ENCODE data around the gene BANK1. TPM values are rescaled to one million over a fixed set of nuclear protein-coding genes. Genes with fewer than 3 reads are reported as not detected.
"Not testable (repeated sequence)": the region's sequence is repeated elsewhere in the genome, so short reads cannot be mapped to it uniquely, and the experiment has no call there.

Gene BANK1
- total RNA-seq, 1 donor from 2014 or later = 0.19 TPM

- no peak overlapping the region for H3K27ac ChIP-seq
- no peaks in the 10 kb centered on the region for H3K36me3 ChIP-seq
- H3K4me1 ChIP-seq = no peaks in the 10 kb centered on the region
- no peak for TF ChIP-seq EZH2 (IDR thresholded peaks at IDR 0.05)
- TF ChIP-seq EZH2phosphoT487 (IDR thresholded peaks at IDR 0.05) = no peak
- TF ChIP-seq CTCF (IDR thresholded peaks at IDR 0.05) = no peak
- no peaks in the 10 kb centered on the region for H3K79me2 ChIP-seq (ENCODE audit: low read depth)
- Mint-ChIP-seq H3K36me3 (no peaks in the 10 kb centered on the region), H3K4me1 (no peaks in the 10 kb centered on the region), H3K9me3 (peaks cover 6% of the 10 kb centered on the region), H3K4me3 (no peak overlapping the region), H3K27me3 (ENCODE audit: insufficient read depth, low read depth) (no peaks in the 10 kb centered on the region), H3K27ac (no peak overlapping the region)
- no peak overlapping the region for H3K9ac ChIP-seq
- H3K4me2 ChIP-seq = no peak overlapping the region
- no peaks in the 10 kb centered on the region for H4K20me1 ChIP-seq (ENCODE audit: low read depth)
- no peaks in the 10 kb centered on the region for H3K9me3 ChIP-seq (ENCODE audit: low read depth)
- no peaks in the 10 kb centered on the region for H3K27me3 ChIP-seq
- DNase-seq (ENCODE audit: low spot score) = no peak
- H3F3A ChIP-seq (ENCODE audit: low read depth) = no peaks in the 10 kb centered on the region
- no peak overlapping the region for H2AFZ ChIP-seq (replicated peaks)
- H3K4me3 ChIP-seq = no peak overlapping the region
These were observed 96.3 kb downstream of the BANK1 start for GRCh38 chr4:101886826-101887225.

GRCh38 chr4:101888472-101888871, 97.9 kb downstream of the BANK1 start:
- no peak overlapping the region for H3K4me3 ChIP-seq
- TF ChIP-seq EZH2 (IDR thresholded peaks at IDR 0.05) (no peak), CTCF (IDR thresholded peaks at IDR 0.05) (no peak), EZH2phosphoT487 (IDR thresholded peaks at IDR 0.05) (no peak)
- DNase-seq (ENCODE audit: low spot score) = no peak
- no peaks in the 10 kb centered on the region for H4K20me1 ChIP-seq (ENCODE audit: low read depth)
- no peak overlapping the region for H3K9ac ChIP-seq
- H3K27me3 ChIP-seq = no peaks in the 10 kb centered on the region
- H3F3A ChIP-seq (ENCODE audit: low read depth) = no peaks in the 10 kb centered on the region
- H3K27ac ChIP-seq = no peak overlapping the region
- no peaks in the 10 kb centered on the region for H3K79me2 ChIP-seq (ENCODE audit: low read depth)
- H3K9me3 Mint-ChIP-seq = peaks cover 6% of the 10 kb centered on the region
- H2AFZ ChIP-seq (replicated peaks) = no peak overlapping the region
- no peak overlapping the region for H3K27ac Mint-ChIP-seq
- H3K4me2 ChIP-seq = no peak overlapping the region
- H3K27me3 Mint-ChIP-seq (ENCODE audit: insufficient read depth, low read depth) = no peaks in the 10 kb centered on the region
- H3K4me1 ChIP-seq = no peaks in the 10 kb centered on the region
- H3K36me3 ChIP-seq = no peaks in the 10 kb centered on the region
- no peaks in the 10 kb centered on the region for H3K36me3 Mint-ChIP-seq
- no peaks in the 10 kb centered on the region for H3K4me1 Mint-ChIP-seq
- H3K9me3 ChIP-seq (ENCODE audit: low read depth) = no peaks in the 10 kb centered on the region
- H3K4me3 Mint-ChIP-seq = no peak overlapping the region

GRCh38 chr4:101905527-101905926, 115.0 kb downstream of the BANK1 start:
- not testable (repeated sequence) for H3K9me3 Mint-ChIP-seq; H3K9me3 ChIP-seq (ENCODE audit: low read depth); H3K36me3 Mint-ChIP-seq; H3K9ac ChIP-seq; H3K4me2 ChIP-seq; H3K27ac Mint-ChIP-seq; H3K27ac ChIP-seq; DNase-seq (ENCODE audit: low spot score); H3K4me3 ChIP-seq; H4K20me1 ChIP-seq (ENCODE audit: low read depth); H3K27me3 Mint-ChIP-seq (ENCODE audit: insufficient read depth, low read depth); H3F3A ChIP-seq (ENCODE audit: low read depth); H2AFZ ChIP-seq (replicated peaks); H3K79me2 ChIP-seq (ENCODE audit: low read depth); H3K36me3 ChIP-seq; H3K27me3 ChIP-seq; H3K4me1 Mint-ChIP-seq; H3K4me3 Mint-ChIP-seq; H3K4me1 ChIP-seq

- DNase-seq (ENCODE audit: low spot score) = no peak
- Histone ChIP-seq H2AFZ (replicated peaks) (no peak overlapping the region), H3K79me2 (ENCODE audit: low read depth) (no peaks in the 10 kb centered on the region), H3K4me2 (no peak overlapping the region), H3K27me3 (no peaks in the 10 kb centered on the region), H3K36me3 (no peaks in the 10 kb centered on the region), H3K9ac (no peak overlapping the region), H3K9me3 (ENCODE audit: low read depth) (no peaks in the 10 kb centered on the region), H3K27ac (no peak overlapping the region), H3K4me3 (no peak overlapping the region), H4K20me1 (ENCODE audit: low read depth) (no peaks in the 10 kb centered on the region), H3K4me1 (no peaks in the 10 kb centered on the region), H3F3A (ENCODE audit: low read depth) (no peaks in the 10 kb centered on the region)
- Mint-ChIP-seq H3K4me3 (no peak overlapping the region), H3K9me3 (no peaks in the 10 kb centered on the region), H3K27me3 (ENCODE audit: insufficient read depth, low read depth) (peaks cover 4% of the 10 kb centered on the region), H3K27ac (no peak overlapping the region), H3K4me1 (peaks cover 2% of the 10 kb centered on the region), H3K36me3 (no peaks in the 10 kb centered on the region)
- TF ChIP-seq CTCF (IDR thresholded peaks at IDR 0.05) (no peak), EZH2phosphoT487 (IDR thresholded peaks at IDR 0.05) (no peak), EZH2 (IDR thresholded peaks at IDR 0.05) (no peak)
These were observed 120.3 kb downstream of the BANK1 start for GRCh38 chr4:101910786-101911373.
